Activated CD4-positive, alpha-beta T cell treated with anti-CD3 and anti-CD28 coated beads, Interleukin-2, amount 10 ng/mL, durations not matched to agents 7 days and 5 days (primary cell): ENCODE measurements around the gene EFCAB14. TPM values are rescaled to one million over a fixed set of nuclear protein-coding genes. Genes with fewer than 3 reads are reported as not detected.
"Not testable (repeated sequence)": the region's sequence is repeated elsewhere in the genome, so short reads cannot be mapped to it uniquely, and the experiment has no call there.

Source experiments
- CTCF ChIA-PET: fragments of 350-600 bp; sonication (Branson Sonifier 250); formaldehyde crosslinking; loops from one replicate; lab custom pipeline; 2021; ENCODE audit warnings: antibody characterized with exemption; lab: Charles Lee
- POLR2A ChIA-PET: fragments of 350-600 bp; sonication (Branson Sonifier 250); formaldehyde crosslinking; loops from one replicate; lab custom pipeline; 2021; ENCODE audit warnings: antibody characterized with exemption; lab: Charles Lee
- DNase-seq: peaks from one replicate; pipeline ENCODE4 v3.0.0-alpha.2; 2020
- H3K27ac Mint-ChIP-seq: one replicate; pipeline ENCODE4 v1.8.0; 2021; ENCODE audit warnings: mild to moderate bottlenecking, moderate library complexity, mixed read lengths
- H3K27me3 Mint-ChIP-seq: one replicate; pipeline ENCODE4 v1.8.0; 2021; ENCODE audit warnings: mixed read lengths
- H3K36me3 Mint-ChIP-seq: one replicate; pipeline ENCODE4 v1.8.0; 2021; ENCODE audit warnings: low read depth, mixed read lengths
- H3K4me1 Mint-ChIP-seq: one replicate; pipeline ENCODE4 v1.8.0; 2021; ENCODE audit warnings: mixed read lengths
- H3K4me3 Mint-ChIP-seq: one replicate; pipeline ENCODE4 v1.8.0; 2021; ENCODE audit warnings: mild to moderate bottlenecking, moderate library complexity, mixed read lengths
- H3K9me3 Mint-ChIP-seq: one replicate; pipeline ENCODE4 v1.8.0; 2021; ENCODE audit warnings: mixed read lengths
- total RNA-seq, 2 experiments: library from RNA; stranded (reverse); gene quantifications; one replicate each; pipeline ENCODE4 v1.2.3, GENCODE V29; 2021

EFCAB14 gene, protein sequence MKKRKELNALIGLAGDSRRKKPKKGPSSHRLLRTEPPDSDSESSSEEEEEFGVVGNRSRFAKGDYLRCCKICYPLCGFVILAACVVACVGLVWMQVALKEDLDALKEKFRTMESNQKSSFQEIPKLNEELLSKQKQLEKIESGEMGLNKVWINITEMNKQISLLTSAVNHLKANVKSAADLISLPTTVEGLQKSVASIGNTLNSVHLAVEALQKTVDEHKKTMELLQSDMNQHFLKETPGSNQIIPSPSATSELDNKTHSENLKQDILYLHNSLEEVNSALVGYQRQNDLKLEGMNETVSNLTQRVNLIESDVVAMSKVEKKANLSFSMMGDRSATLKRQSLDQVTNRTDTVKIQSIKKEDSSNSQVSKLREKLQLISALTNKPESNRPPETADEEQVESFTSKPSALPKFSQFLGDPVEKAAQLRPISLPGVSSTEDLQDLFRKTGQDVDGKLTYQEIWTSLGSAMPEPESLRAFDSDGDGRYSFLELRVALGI
- 100 to 1,000 TPM in 1 of 2 experiments, 10 to 100 TPM in 1; 88.1 to 103 TPM for total RNA-seq

DNA sequence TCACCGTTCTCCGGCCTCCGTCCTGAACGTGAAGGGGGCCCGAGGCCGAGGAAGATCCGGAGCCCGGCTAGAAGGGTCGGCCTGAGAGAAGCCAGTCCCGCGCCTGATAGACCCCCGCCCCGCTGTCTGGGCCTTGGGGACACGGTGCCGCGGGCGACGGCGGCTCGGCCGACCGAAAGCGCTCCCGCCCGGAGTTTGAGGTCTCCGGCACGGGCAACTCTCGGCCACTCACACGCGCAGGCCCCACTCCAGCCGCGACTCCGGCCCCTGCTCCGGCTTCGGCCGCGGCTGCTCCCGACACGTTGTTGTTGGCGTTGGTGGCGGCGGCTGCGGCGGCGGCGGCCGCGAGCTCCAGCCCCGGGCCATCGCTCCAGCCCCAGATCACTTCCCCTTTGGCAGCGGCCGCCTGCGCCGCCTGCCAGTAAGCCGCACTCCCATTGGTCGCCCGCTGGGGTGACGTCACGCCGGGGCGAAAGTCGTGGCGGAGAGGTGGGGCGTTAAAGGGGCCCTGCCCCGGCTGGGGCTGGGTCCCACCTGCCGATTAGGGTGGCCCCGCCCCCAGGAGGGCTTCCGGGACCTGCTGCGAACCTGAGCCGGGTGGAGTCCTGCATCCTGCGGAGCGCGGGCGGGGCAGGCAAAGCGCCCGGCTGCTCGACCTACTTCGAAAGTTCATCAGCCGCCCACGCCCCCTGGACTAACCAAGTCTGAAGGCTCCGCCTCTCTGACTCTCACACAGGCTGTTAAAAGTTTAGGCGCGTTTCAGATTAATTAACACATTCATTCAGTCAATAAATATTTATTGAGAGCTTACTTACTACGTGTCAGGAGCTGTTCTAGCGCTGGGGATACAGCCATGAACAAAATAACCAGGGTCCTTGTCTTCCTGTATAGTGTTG, at the start of gene EFCAB14:
Gene EFCAB14, minus strand, starts transcription at position 388 of the 896 bp plus-strand sequence. CDS start 1,027 bp downstream, outside the sequence.
- ChIA-PET CTCF (interaction anchor here (1.0 kb wide), 1 partner anchor 22 kb away, joined by 3 read pairs; no protein-coding TSS in a partner anchor), POLR2A (no interaction called here)
- Mint-ChIP-seq H3K27me3 (no peaks in the 10 kb centered on the region), H3K27ac (peak within 1 kb of the TSS; percentile 95), H3K9me3 (no peaks in the 10 kb centered on the region), H3K36me3 (peaks cover 34% of the 10 kb centered on the region), H3K4me1 (peaks cover 43% of the 10 kb centered on the region), H3K4me3 (peak within 1 kb of the TSS; percentile 91)
- DNase-seq, result peak; percentile 98

DNA sequence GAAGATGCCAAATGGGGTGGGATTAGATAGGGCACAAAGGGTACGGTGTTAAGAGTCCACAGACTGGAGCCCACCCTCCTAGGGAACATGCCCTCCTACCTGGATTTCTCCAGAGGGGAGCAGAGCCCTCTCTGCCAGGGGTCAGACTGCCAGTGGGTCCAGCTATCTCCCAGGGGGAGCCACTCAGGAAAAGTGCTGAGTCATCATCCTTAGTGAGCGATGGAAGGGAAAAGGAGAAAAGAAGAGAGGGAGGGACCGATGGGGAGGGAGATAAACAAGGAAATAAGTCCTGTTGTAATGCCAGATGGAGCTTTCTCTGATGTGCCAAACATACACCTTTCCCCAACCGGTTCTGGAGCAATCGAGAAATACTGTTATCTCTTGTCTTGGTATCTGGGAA, 49.5 kb upstream of the EFCAB14 start:
- ChIA-PET CTCF (no interaction called here), POLR2A (no interaction called here)
- H3K36me3 Mint-ChIP-seq, result no peaks in the 10 kb centered on the region
- H3K4me1 Mint-ChIP-seq, result peaks cover 2% of the 10 kb centered on the region
- peaks cover 10% of the 10 kb centered on the region for H3K27me3 Mint-ChIP-seq
- no peak overlapping the region for H3K4me3 Mint-ChIP-seq
- no peak for DNase-seq
- H3K9me3 Mint-ChIP-seq, result peaks cover 32% of the 10 kb centered on the region
- H3K27ac Mint-ChIP-seq, result no peak overlapping the region

DNA sequence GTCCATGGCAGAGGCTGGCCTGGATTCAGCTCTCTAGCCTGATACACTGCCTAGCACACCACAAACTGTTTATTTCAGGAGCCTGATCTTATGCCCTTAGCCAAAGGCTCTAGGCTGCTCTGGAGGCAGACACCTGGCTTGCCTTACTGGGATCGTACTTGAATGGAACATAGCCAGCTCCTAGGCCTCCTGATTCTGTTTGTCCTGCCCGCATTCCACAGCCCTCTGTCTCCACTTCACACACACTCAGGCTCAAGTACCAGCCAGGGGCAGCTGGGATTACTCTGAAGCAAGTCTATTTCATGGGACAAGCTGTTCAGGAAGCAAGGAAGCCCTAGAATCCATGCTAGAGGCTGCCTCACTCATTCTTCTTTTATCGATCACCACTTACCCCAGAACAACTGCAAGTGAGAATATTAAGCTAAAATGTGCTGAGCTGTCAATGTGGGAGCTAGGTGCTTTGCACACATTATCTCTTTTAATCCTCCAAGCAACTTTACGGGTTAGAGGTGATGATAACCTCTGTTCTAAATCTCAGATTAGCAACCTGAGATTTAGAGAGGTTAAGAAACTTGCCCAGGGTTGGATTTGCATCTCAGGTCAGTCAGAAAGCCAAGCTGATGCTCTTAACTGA, 48.9 kb upstream of the EFCAB14 start:
- Mint-ChIP-seq H3K27me3 (peaks cover 10% of the 10 kb centered on the region), H3K4me1 (peaks cover 2% of the 10 kb centered on the region), H3K4me3 (no peak overlapping the region), H3K9me3 (peaks cover 32% of the 10 kb centered on the region), H3K27ac (no peak overlapping the region), H3K36me3 (no peaks in the 10 kb centered on the region)
- CTCF ChIA-PET, result interaction anchor here (1.0 kb wide), 1 partner anchor 43 kb away, joined by 4 read pairs; no protein-coding TSS in a partner anchor
- POLR2A ChIA-PET, result no interaction called here
- DNase-seq, result no peak

DNA sequence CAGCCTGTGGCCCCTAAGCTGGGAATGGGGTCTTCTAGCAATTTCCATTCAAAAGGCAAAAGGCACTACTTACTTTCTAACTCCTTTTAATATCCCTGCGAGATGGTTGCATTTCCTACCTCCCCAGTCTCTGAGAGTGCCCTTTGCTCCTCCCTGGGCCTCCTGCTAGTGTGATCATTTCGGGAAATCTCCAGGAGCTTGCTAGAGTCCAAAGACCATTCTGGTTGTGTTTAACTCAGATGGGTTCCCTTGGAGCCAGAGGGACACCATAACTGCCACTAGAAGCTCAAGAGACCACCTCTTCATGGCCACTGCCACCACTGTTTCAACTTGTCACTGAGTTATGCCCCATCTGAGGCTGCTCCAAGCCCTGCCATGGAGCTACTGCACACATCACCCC, 45.5 kb upstream of the EFCAB14 start:
- H3K9me3 Mint-ChIP-seq, result peaks cover 8% of the 10 kb centered on the region
- CTCF ChIA-PET, result interaction anchor here (0.6 to 1.2 kb wide), 2 partner anchors 34 to 409 kb away, joined by 3 read pairs; no protein-coding TSS in a partner anchor

DNA sequence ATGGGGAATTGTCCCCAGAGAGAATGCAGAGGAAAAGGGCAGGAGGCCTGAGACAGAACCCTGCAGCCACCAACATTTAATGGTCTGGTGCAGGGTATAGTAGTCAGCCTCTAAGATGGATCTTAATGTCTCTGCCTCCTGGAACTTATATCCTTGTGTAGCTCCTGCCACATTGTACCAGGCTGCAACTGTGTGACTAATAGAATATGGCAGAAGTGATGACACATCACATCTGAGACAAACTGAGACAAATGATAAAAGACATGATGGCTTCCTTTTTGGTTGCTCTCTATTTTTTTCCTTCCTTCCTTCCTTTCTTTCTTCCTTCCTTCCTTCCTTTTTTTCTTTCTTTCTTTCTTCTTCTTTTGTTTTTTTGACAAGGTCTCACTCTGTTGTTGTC, 42.8 kb upstream of the EFCAB14 start:
- ChIA-PET CTCF (interaction anchor here (0.7 kb wide), 1 partner anchor 10 kb away, joined by 3 read pairs; no protein-coding TSS in a partner anchor), POLR2A (no interaction called here)
- H3K4me1 Mint-ChIP-seq, result no peaks in the 10 kb centered on the region
- H3K27me3 Mint-ChIP-seq, result peaks cover 35% of the 10 kb centered on the region
- no peak overlapping the region for H3K4me3 Mint-ChIP-seq
- no peaks in the 10 kb centered on the region for H3K9me3 Mint-ChIP-seq
- no peak overlapping the region for H3K27ac Mint-ChIP-seq
- H3K36me3 Mint-ChIP-seq, result no peaks in the 10 kb centered on the region
- no peak for DNase-seq

More for the DNA sequence above, 45.5 kb upstream of the EFCAB14 start:
- POLR2A ChIA-PET, result no interaction called here
- Mint-ChIP-seq H3K4me1 (no peaks in the 10 kb centered on the region), H3K4me3 (no peak overlapping the region), H3K27me3 (peaks cover 22% of the 10 kb centered on the region), H3K27ac (no peak overlapping the region), H3K36me3 (no peaks in the 10 kb centered on the region)
- DNase-seq, result no peak

DNA sequence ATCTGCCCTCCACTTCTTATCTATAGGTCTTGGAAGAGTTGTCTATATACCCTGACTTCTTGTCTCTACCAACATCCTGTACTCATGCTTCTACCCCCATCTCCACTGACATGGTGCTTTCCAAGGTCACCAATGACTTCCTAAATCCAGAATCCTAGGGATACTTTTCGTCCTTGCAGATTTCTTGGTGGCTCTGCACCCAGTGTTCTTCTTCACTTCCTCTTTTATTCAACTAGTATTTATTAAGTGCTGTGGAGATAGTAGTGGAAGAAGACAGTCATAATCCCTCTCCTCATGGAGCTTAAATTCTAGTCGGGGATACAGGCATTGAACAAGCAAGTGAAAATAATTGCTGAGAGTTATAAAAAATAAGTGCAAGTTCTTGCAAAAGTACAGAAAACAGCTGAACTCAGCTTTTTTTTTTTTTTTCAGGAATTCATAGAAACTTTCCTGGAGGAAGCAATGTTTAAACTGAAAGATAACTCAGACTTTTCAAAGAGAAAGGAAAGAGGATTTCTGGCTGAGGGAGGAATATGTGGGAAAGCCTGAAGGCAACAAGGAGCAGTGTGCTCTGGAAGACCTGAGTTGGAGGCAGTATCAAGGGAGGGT, 41.7 kb upstream of the EFCAB14 start:
- no peak for DNase-seq
- Mint-ChIP-seq H3K9me3 (no peaks in the 10 kb centered on the region), H3K4me1 (no peaks in the 10 kb centered on the region), H3K36me3 (no peaks in the 10 kb centered on the region), H3K27ac (no peak overlapping the region), H3K4me3 (no peak overlapping the region), H3K27me3 (peaks cover 35% of the 10 kb centered on the region)
- POLR2A ChIA-PET, result no interaction called here
- CTCF ChIA-PET, result interaction anchor here (0.5 kb wide), 1 partner anchor 350 kb away, joined by 4 read pairs; no protein-coding TSS in a partner anchor

DNA sequence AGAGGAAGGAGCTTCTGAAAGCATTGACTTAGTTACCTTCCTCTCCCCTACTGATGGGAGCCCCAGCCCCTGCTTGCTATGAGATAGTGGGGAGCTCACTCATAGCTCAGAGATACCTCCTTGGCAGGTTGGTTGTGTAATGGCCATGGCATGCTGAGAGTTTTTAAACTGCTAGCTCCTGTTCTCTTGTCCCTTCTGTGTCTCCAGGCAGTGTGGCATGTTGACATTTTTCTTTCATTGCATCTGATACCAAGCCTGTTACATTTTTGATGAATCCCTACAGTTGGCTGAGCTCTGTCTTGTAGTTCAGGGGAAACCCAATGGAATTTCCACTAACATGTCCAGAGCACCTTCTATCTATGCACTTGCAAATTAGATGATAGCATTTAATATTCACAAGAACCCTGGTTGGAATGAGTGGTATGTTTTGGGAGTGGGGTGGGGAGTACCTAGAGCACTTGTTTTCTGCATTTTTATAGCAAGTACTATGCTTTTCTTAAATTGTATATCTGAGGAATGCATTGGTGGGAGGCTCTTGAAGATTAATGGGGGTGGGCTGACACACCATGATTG, 39.1 kb upstream of the EFCAB14 start:
- H3K4me1 Mint-ChIP-seq, result no peaks in the 10 kb centered on the region
- no peaks in the 10 kb centered on the region for H3K9me3 Mint-ChIP-seq
- H3K36me3 Mint-ChIP-seq, result no peaks in the 10 kb centered on the region
- H3K27me3 Mint-ChIP-seq, result peaks cover 28% of the 10 kb centered on the region
- H3K27ac Mint-ChIP-seq, result no peak overlapping the region
- POLR2A ChIA-PET, result no interaction called here
- H3K4me3 Mint-ChIP-seq, result no peak overlapping the region
- CTCF ChIA-PET, result interaction anchor here (0.5 kb wide), 1 partner anchor 1597 kb away, joined by 3 read pairs; no protein-coding TSS in a partner anchor
- no peak for DNase-seq

DNA sequence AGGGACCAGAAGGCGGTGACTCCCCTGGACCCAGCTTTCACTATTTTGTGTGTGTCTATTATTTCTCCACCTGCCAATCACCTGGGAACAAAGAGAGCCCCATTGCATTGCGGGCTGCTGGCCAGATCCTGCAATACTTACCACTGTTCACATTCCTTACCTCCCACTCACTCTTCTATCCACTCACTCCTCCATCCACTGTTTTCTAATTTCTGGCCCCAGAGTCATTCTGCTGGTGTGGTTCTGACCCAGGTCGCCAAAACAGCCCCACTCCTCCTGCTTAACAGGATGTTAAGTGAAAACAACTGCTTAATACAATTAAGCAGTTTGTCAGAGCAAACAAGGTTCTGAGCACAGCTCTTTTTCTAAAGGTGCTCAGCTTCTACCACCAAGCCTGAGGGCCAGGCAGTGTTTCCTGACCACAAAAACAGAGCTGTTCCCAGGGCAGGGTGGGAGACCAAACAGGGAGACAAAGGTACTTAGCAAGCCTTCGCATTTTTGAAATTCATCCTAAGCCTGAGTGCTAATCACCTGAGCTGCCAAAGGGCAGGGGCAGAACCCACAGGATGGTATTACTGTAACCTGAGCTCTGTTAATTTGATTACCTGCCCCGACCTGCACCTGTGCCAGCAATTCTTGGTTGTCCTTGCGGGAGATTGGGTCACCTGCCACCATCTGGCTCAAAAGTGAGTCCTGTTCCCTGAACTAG, 38.5 kb upstream of the EFCAB14 start:
- Mint-ChIP-seq H3K9me3 (no peaks in the 10 kb centered on the region), H3K36me3 (no peaks in the 10 kb centered on the region), H3K4me1 (no peaks in the 10 kb centered on the region), H3K27ac (no peak overlapping the region), H3K4me3 (no peak overlapping the region), H3K27me3 (peaks cover 28% of the 10 kb centered on the region)
- ChIA-PET POLR2A (no interaction called here), CTCF (interaction anchor here (0.5 kb wide), 1 partner anchor 1597 kb away, joined by 3 read pairs; no protein-coding TSS in a partner anchor)
- no peak for DNase-seq

DNA sequence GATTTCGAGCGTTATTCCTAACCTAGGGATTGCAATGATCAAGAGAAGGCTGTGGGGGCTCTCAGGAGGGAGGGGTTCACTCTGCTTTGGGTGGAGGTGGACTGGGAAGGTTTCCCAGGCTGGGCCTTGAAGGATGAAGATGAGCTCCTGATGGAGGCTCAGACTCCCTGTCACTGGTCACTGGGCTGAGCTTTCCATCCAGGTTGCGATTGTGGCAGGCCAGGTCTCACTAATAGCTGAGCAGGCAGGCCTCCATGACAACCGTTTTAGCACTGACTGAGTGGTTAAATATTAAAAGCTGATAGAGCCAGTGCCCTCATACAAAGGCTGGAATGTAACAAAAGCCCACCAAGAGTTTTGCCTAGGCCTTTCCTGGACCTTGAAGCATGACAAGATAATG, 36.2 kb upstream of the EFCAB14 start:
- no peaks in the 10 kb centered on the region for H3K36me3 Mint-ChIP-seq
- ChIA-PET POLR2A (no interaction called here), CTCF (no interaction called here)
- H3K4me3 Mint-ChIP-seq, result no peak overlapping the region
- no peaks in the 10 kb centered on the region for H3K4me1 Mint-ChIP-seq
- DNase-seq, result no peak
- peaks cover 17% of the 10 kb centered on the region for H3K27me3 Mint-ChIP-seq
- H3K27ac Mint-ChIP-seq, result no peak overlapping the region
- H3K9me3 Mint-ChIP-seq, result no peaks in the 10 kb centered on the region

DNA sequence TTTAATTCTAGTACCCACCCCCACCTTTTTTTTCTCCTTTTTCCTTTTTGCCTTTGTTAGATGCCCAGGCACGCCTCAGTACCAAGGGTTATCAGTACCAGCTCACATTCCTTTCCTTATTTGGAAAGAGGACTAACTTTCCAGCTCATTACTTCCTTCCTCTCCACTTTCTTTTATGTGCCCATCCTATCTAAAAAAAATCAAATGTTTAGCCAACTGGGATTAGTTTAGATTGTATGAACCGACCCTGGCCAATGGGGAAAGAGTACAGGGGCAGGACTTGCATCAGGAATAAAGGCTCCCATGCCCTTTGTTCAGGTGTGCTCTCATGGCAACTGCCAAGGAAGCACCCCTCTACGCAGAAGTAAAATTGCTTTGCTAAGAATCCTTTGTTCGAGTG, 35.8 kb upstream of the EFCAB14 start:
- H3K4me1 Mint-ChIP-seq, POLR2A ChIA-PET, H3K27ac Mint-ChIP-seq, CTCF ChIA-PET, H3K4me3 Mint-ChIP-seq, DNase-seq, H3K9me3 Mint-ChIP-seq, H3K36me3 Mint-ChIP-seq: not testable (repeated sequence)
- H3K27me3 Mint-ChIP-seq, result peaks cover 17% of the 10 kb centered on the region

DNA sequence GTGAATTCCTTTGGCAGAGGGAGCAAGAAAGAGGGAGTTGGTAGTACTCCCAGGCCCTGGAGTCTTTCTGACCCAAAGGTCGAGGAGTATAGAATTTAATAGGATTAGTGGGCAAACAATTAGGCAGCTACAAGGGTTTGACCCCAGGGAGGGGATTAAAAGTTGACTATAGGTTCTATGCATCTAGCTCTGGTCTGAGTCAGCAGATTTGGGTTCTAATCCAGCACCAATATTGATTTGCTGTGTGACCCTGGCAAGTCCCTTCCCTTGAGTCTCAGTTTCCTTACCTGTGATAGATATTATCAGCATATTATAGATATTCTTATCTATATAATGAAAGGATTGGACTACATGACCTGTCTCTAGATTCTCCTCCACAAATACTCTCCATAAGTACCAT, 35.1 kb upstream of the EFCAB14 start:
- Mint-ChIP-seq H3K9me3 (no peaks in the 10 kb centered on the region), H3K4me1 (no peaks in the 10 kb centered on the region), H3K4me3 (no peak overlapping the region), H3K36me3 (no peaks in the 10 kb centered on the region), H3K27ac (no peak overlapping the region), H3K27me3 (peaks cover 17% of the 10 kb centered on the region)
- ChIA-PET POLR2A (no interaction called here), CTCF (no interaction called here)
- no peak for DNase-seq
